Ishikawa (cell line): ENCODE data around the gene TET2.
A peak's percentile ranks its signal among the peaks of the same experiment; 100 is the strongest.

ENCODE experiments used
- CEBPB ChIP-seq: IDR thresholded peaks from 2 replicates; pipeline ENCODE4 v1.6.1; 2012
- CREB1 ChIP-seq: IDR thresholded peaks from 2 replicates; pipeline ENCODE4 v1.6.1; 2012; ENCODE audit warnings: low read depth
- EGR1 ChIP-seq: IDR thresholded peaks from 2 replicates; pipeline ENCODE4 v1.6.1; 2012
- EP300 ChIP-seq: IDR thresholded peaks from 2 replicates; pipeline ENCODE4 v1.6.1; 2012; ENCODE audit warnings: borderline replicate concordance
- FOXM1 ChIP-seq: IDR thresholded peaks from 2 replicates; pipeline ENCODE4 v1.6.1; 2012; ENCODE audit warnings: low read depth, borderline replicate concordance
- NFIC ChIP-seq: IDR thresholded peaks from 2 replicates; pipeline ENCODE4 v1.6.1; 2012
- RAD21 ChIP-seq: IDR thresholded peaks from 2 replicates; pipeline ENCODE4 v1.6.1; 2012; ENCODE audit warnings: low read depth
- TAF1 ChIP-seq: IDR thresholded peaks from 2 replicates; pipeline ENCODE4 v1.6.1; 2012; ENCODE audit warnings: low read depth, mild to moderate bottlenecking
- TCF12 ChIP-seq: IDR thresholded peaks from 2 replicates; pipeline ENCODE4 v1.6.1; 2012; ENCODE audit warnings: low read depth
- TEAD4 ChIP-seq: IDR thresholded peaks from 2 replicates; pipeline ENCODE4 v1.6.1; 2012
- YY1 ChIP-seq: IDR thresholded peaks from 2 replicates; pipeline ENCODE4 v1.6.1; 2012; ENCODE audit warnings: low read depth
- ZBTB7A ChIP-seq: IDR thresholded peaks from 2 replicates; pipeline ENCODE4 v1.6.1; 2012; ENCODE audit warnings: low read depth
- TF ChIP-seq, protein P1 (sequence below): IDR thresholded peaks from 2 replicates; pipeline ENCODE4 v1.6.1; 2012
- TF ChIP-seq, protein P2 (sequence below): IDR thresholded peaks from 2 replicates; pipeline ENCODE4 v1.6.1; 2012; ENCODE audit warnings: low read depth, mild to moderate bottlenecking
- TF ChIP-seq, protein P3 (sequence below): IDR thresholded peaks from 2 replicates; pipeline ENCODE4 v1.6.1; 2012

TET2 gene

DNA sequence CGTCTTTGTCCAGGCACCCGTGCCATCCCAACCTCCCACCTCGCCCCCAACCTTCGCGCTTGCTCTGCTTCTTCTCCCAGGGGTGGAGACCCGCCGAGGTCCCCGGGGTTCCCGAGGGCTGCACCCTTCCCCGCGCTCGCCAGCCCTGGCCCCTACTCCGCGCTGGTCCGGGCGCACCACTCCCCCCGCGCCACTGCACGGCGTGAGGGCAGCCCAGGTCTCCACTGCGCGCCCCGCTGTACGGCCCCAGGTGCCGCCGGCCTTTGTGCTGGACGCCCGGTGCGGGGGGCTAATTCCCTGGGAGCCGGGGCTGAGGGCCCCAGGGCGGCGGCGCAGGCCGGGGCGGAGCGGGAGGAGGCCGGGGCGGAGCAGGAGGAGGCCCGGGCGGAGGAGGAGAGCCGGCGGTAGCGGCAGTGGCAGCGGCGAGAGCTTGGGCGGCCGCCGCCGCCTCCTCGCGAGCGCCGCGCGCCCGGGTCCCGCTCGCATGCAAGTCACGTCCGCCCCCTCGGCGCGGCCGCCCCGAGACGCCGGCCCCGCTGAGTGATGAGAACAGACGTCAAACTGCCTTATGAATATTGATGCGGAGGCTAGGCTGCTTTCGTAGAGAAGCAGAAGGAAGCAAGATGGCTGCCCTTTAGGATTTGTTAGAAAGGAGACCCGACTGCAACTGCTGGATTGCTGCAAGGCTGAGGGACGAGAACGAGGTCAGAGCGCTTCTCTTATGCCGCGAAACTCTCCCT lies at the start of gene TET2:
TET2 (plus strand) TSS at position 601 of the 740 bp plus-strand sequence. CDS start 87,067 bp downstream, outside the sequence.
- TF ChIP-seq, protein P1, sequence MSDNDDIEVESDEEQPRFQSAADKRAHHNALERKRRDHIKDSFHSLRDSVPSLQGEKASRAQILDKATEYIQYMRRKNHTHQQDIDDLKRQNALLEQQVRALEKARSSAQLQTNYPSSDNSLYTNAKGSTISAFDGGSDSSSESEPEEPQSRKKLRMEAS, result peak; percentile 16; the same call in 1 of the 2 replicates
- TF ChIP-seq CREB1 (peak; percentile 65; the same call in 1 of the 2 replicates), YY1 (peak; percentile 90), FOXM1 (no peak), TAF1 (peak; percentile 62), TEAD4 (peak; percentile 22; the same call in 1 of the 2 replicates), ZBTB7A (peak; percentile 82; the same call in 1 of the 2 replicates)
- TF ChIP-seq, protein P2, sequence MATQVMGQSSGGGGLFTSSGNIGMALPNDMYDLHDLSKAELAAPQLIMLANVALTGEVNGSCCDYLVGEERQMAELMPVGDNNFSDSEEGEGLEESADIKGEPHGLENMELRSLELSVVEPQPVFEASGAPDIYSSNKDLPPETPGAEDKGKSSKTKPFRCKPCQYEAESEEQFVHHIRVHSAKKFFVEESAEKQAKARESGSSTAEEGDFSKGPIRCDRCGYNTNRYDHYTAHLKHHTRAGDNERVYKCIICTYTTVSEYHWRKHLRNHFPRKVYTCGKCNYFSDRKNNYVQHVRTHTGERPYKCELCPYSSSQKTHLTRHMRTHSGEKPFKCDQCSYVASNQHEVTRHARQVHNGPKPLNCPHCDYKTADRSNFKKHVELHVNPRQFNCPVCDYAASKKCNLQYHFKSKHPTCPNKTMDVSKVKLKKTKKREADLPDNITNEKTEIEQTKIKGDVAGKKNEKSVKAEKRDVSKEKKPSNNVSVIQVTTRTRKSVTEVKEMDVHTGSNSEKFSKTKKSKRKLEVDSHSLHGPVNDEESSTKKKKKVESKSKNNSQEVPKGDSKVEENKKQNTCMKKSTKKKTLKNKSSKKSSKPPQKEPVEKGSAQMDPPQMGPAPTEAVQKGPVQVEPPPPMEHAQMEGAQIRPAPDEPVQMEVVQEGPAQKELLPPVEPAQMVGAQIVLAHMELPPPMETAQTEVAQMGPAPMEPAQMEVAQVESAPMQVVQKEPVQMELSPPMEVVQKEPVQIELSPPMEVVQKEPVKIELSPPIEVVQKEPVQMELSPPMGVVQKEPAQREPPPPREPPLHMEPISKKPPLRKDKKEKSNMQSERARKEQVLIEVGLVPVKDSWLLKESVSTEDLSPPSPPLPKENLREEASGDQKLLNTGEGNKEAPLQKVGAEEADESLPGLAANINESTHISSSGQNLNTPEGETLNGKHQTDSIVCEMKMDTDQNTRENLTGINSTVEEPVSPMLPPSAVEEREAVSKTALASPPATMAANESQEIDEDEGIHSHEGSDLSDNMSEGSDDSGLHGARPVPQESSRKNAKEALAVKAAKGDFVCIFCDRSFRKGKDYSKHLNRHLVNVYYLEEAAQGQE, result no peak

DNA sequence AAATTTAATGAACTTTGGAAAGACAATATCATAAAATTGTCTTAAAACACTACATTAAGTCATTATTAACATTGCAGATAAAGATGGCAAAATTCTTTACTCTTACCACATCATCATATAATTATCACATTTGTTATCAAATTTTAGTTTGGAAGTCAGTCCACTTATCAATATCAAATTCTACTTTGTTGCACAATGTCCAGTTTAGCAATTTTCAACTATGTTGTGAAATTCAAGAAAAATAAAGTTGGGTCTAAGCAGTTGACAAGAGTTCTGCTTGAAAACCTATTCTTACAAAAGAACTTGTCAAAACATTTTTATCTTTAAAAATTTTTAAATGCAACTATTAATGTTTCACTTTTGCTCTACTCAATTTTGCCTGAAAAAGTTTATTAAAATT lies 44.7 kb upstream of the TET2 start:
- TF ChIP-seq, protein P1, result no peak
- TF ChIP-seq YY1, result no peak

DNA sequence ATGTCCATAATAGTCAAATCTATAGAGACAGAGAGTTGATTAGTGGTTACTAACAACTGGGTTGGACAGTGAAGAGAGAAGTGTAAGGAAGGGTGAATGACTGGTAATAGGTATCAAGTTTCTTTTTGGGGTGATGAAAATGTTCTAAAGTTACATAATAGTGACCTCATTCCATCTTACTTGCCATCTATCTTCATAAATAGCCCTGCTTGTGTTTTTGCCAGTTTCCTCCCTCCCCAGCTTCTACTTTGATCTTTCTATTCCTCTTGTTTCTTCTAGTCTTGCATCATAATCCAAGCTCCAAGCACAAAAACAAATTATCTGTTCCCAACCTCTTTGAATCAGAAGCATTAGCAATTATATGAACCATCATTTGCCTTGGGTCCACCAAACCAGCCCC lies 40.2 kb upstream of the TET2 start:
- TF ChIP-seq FOXM1, result no peak
- no peak for TF ChIP-seq EP300
- TF ChIP-seq ZBTB7A, result no peak
- TF ChIP-seq RAD21, result no peak
- no peak for TF ChIP-seq NFIC
- TF ChIP-seq, protein P3, sequence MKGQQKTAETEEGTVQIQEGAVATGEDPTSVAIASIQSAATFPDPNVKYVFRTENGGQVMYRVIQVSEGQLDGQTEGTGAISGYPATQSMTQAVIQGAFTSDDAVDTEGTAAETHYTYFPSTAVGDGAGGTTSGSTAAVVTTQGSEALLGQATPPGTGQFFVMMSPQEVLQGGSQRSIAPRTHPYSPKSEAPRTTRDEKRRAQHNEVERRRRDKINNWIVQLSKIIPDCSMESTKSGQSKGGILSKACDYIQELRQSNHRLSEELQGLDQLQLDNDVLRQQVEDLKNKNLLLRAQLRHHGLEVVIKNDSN, result no peak
- TF ChIP-seq EGR1, result no peak
- no peak for TF ChIP-seq YY1
- TF ChIP-seq, protein P1, result no peak
- TF ChIP-seq TAF1, result no peak
- no peak for TF ChIP-seq CREB1
- no peak for TF ChIP-seq TEAD4
- TF ChIP-seq CEBPB, result no peak
- TF ChIP-seq, protein P2, result no peak
- no peak for TF ChIP-seq TCF12

DNA sequence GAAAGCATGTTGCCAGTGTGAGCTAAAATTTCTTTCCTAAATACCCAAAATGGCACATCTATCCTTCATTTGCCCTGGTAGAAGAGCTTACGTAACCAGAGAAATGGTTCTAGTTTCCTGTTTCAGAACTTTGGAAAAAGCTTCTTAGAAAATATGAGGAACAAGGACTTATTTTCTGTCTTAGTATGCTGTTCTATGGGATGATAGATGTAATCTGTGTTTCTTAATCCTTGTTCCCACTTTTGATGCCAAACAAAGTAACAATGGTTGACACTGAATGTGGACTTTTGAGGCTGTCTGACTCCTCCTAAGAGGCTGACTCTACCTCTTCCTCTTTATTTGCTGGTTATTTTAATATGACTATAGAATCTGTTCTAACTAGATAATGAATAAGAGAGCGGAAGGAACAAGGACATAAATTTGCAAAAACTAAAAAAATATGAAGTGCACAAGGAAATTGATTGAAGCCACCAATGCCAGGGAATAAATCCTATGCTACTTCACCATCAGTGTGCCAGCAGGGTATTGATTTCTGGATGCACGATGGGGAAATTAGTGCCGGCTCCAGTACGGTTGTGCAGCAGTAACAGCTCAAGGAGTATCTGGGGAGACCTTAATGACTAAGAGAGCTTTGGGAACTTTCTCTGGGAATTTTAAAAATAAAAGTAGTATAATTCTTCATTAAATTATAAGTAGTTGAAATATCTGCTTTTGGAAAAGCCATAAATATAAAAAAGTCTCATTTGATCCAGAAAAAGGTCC lies 39.4 kb upstream of the TET2 start:
- no peak for TF ChIP-seq TEAD4
- TF ChIP-seq, protein P3, result no peak
- no peak for TF ChIP-seq ZBTB7A
- TF ChIP-seq EGR1, result no peak
- TF ChIP-seq, protein P2, result no peak
- TF ChIP-seq TAF1, result no peak
- no peak for TF ChIP-seq EP300
- TF ChIP-seq RAD21, result no peak
- TF ChIP-seq CREB1, result no peak
- no peak for TF ChIP-seq FOXM1
- no peak for TF ChIP-seq NFIC
